8988T (cell line): ENCODE data around the gene CYTH4.

Experiments
- DNase-seq: peaks from one replicate; pipeline ENCODE4 v3.0.0; 2011

Gene CYTH4

GRCh38 chr22:37273126-37273845 lies 9.0 kb upstream of the CYTH4 start:
- no peak for DNase-seq

GRCh38 chr22:37273846-37274225 lies 8.5 kb upstream of the CYTH4 start:
- no peak for DNase-seq

GRCh38 chr22:37274380-37274862 lies 7.9 kb upstream of the CYTH4 start:
- DNase-seq = no peak

- DNase-seq = no peak
These were observed 7.2 kb upstream of the CYTH4 start for GRCh38 chr22:37275134-37275533.

- no peak for DNase-seq
These were observed 6.7 kb upstream of the CYTH4 start for GRCh38 chr22:37275622-37276021.

GRCh38 chr22:37276776-37277175 lies 5.5 kb upstream of the CYTH4 start:
- DNase-seq = no peak

- no peak for DNase-seq
These were observed 4.9 kb upstream of the CYTH4 start for GRCh38 chr22:37277384-37277783.

GRCh38 chr22:37278261-37278660 lies 4.0 kb upstream of the CYTH4 start:
- no peak for DNase-seq

GRCh38 chr22:37279331-37280181 lies 2.8 kb upstream of the CYTH4 start:
- no peak for DNase-seq

- no peak for DNase-seq
These were observed 1.6 kb upstream of the CYTH4 start for GRCh38 chr22:37280718-37281117.

- no peak for DNase-seq
These were observed 1.1 kb upstream of the CYTH4 start for GRCh38 chr22:37281195-37281594.

- DNase-seq = no peak
These were observed 493 bp upstream of the CYTH4 start for GRCh38 chr22:37281646-37282384.

- no peak for DNase-seq
These were observed 1.2 kb downstream of the CYTH4 start for GRCh38 chr22:37283393-37283937.

GRCh38 chr22:37284126-37284804 lies 2.0 kb downstream of the CYTH4 start:
- DNase-seq = no peak

- no peak for DNase-seq
These were observed 2.6 kb downstream of the CYTH4 start for GRCh38 chr22:37284805-37285355.

- DNase-seq = no peak
These were observed 3.6 kb downstream of the CYTH4 start for GRCh38 chr22:37285937-37286336.

GRCh38 chr22:37287550-37287951 lies 5.2 kb downstream of the CYTH4 start:
- no peak for DNase-seq

- DNase-seq = no peak
These were observed 6.2 kb downstream of the CYTH4 start for GRCh38 chr22:37288521-37288920.

- no peak for DNase-seq
These were observed 6.9 kb downstream of the CYTH4 start for GRCh38 chr22:37289156-37289735.

- no peak for DNase-seq
These were observed 8.4 kb downstream of the CYTH4 start for GRCh38 chr22:37290737-37291136.

- DNase-seq = no peak
These were observed 9.4 kb downstream of the CYTH4 start for GRCh38 chr22:37291559-37292298.
